GM18498 (cell line): ENCODE measurements around the gene TPX2.

Experiments used
- ATAC-seq: cut with Tn5 transposase; IDR thresholded peaks from one replicate; pipeline ENCODE4 v1.9.1; 2021; ENCODE audit warnings: mild to moderate bottlenecking, moderate library complexity; ENCODE audit not compliant: unreplicated experiment

TPX2 gene

DNA sequence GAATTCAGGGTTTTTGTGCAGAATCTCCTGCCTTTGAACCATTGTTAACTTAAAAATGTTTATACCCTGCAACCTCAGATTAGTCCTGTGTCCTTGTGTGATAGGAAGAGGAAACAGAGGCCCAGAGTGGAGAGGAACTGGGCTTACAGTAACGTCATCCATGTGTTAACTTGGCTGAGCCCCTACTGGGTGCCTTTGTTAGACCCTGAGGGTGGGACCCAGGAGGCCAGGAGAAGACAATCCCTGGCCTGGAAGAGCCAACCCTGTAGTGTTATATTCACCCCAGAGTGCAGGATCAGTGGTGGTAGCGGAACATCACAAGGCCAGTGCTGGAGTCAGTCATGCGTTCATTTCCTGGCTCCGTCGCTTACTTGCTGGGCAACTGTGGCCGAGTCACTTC, 90.6 kb downstream of the TPX2 start:
- ATAC-seq = no peak

DNA sequence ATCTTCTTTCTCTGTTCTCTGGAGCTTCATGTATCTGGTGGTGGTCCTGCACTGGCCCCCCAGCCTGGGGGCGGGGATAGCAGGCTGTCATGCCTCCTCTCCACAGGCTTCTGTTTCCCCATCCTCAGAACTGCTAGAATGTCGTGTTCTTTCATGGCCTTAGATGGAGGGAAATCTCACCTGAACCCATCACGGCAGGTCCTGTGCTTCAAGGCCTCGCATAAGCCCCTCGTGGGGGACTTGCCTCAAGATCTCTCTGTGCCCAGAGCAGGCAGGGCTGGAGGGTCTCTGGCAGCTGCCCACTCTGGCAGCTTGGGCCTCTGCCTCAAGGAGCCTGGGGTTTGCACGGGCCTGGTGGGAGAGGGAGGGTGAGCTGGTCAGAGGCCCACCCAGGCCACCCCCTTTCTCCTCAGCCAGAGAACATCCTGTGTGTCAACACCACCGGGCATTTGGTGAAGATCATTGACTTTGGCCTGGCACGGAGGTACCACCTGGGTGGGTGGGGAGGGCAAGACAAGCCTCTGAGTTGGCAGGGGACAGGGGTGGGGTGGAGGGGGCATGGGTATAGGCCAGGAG, 91.4 kb downstream of the TPX2 start:
- ATAC-seq = no peak

GRCh38 chr20:31831211-31831610, 92.1 kb downstream of the TPX2 start:
- ATAC-seq = no peak

GRCh38 chr20:31831771-31832306, 92.7 kb downstream of the TPX2 start:
- no peak for ATAC-seq

GRCh38 chr20:31833130-31833930, 94.2 kb downstream of the TPX2 start:
- no peak for ATAC-seq

GRCh38 chr20:31833931-31834521, 94.9 kb downstream of the TPX2 start:
- no peak for ATAC-seq

DNA sequence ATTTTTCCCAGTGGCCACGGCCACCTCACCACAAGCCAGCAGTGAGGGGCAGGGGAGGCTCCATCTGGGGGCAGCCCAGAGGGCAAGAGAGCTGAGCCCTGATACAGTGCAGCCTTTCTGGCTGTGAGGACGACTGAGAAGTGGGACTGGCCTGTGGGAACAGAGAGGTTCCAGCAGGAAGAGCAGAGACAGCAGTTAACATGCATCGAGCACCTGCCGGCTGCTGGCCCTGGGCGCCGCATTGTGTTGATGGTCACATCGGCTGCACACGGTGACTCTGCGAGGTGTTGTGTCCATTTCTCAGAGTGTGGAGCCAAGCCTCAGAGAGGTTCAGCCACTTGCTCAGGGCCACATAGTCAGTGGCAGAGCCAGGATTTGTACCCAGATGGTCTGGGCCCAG, 96.5 kb downstream of the TPX2 start:
- ATAC-seq = no peak

DNA sequence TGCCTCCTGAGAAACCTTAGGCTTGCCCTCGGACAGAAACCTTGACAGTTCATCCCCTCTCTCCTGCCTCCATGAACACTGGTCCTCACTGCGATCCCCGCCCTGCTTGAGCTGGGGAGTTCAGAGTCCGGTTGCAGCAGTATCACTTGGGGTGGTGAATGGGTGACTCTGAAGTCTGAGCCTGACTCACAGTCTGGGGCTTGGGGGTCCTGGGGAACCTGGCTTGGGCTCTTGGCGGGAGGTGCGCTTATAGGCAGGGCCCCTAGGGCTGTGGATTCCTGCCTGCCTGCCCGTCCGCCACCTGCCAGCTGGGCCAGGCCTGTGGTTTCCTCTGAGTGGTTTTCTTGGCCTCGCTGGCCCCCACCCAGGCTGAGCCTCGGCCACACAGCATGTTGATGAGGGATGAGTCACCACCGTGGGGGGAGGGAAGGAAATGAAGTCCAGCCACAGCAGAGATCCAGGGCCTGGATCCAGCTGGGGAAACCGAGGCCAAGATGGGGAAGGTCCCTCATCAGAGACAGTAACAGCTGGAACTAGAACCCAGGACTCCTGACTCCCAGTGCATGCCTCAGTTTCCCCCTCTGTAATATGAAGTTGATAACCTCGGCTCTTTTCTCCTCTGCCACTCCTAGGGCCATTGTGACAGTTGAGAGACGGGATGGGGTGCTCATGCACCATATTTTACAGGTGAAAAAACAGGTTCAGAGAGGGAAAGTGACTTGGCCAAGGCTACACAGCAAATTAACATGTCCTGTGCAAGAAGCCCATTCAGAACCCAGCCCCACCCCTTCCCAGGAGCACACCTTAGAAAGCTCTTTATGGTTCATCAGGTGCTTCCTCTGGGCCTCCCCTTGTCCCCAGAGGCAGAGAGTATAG, 97.1 kb downstream of the TPX2 start:
- ATAC-seq = peak; percentile 72

DNA sequence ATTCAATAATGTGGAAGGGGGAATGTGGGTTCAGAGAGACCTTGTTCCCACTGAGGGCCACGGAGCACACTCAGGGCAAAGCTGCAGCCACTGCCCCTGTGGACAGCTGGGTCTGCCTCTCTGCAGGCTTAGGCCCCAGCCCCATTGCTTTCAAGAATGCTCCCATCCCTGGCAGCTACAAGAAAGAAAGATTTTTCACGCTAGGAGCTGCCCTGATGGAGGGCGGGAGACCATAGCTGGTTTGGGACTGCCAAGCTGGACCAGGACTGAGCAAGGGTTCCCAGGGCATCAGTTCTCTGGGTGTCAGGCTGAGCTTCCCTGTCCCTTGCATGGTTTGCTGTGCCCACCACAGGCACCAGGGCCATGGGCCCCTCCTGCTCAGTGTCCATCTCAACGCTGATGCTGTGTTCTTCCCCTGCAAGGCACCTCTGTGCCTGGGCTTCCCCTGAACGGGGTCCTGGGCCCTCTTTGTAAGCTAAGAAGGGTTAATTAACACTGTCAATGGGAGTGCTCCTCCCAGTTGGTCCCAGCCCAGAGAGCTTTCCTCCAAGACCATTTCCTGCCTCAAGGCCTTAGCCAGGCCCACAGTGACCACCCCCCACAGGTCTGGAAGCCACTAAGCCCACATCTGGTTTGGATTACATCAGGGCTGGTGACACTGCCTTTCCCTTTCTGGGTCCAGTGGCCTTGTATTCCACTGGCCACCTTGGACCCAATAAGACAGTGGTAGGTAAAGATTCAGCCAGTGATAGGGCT, 97.9 kb downstream of the TPX2 start:
- ATAC-seq = no peak

GRCh38 chr20:31837896-31838397, 98.9 kb downstream of the TPX2 start:
- ATAC-seq = no peak

- ATAC-seq = no peak
Observed at GRCh38 chr20:31838646-31839292, 99.7 kb downstream of the TPX2 start.

GRCh38 chr20:31839782-31840487, 100.8 kb downstream of the TPX2 start:
- no peak for ATAC-seq

GRCh38 chr20:31840906-31841816, 102.1 kb downstream of the TPX2 start:
- ATAC-seq = no peak

DNA sequence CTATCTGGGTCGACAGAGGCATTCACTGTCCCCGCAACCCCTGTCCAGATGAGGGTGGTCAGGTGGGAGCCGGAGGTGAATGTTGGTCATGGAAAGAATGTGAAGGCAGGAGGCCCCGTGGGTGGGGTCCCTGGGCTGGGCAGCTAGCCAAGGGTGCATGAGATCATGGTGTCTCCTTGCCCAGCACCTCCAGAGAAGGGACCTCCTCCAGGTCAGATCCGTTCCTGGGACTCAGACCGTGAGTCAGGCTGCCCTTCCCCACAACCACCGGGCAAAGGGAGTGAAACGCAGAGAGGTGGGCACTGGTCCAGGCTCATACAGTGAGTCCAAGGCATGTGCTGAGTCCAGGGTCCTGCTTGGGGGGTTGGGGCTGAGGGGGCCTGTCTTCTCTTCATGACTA, 102.8 kb downstream of the TPX2 start:
- ATAC-seq = no peak

DNA sequence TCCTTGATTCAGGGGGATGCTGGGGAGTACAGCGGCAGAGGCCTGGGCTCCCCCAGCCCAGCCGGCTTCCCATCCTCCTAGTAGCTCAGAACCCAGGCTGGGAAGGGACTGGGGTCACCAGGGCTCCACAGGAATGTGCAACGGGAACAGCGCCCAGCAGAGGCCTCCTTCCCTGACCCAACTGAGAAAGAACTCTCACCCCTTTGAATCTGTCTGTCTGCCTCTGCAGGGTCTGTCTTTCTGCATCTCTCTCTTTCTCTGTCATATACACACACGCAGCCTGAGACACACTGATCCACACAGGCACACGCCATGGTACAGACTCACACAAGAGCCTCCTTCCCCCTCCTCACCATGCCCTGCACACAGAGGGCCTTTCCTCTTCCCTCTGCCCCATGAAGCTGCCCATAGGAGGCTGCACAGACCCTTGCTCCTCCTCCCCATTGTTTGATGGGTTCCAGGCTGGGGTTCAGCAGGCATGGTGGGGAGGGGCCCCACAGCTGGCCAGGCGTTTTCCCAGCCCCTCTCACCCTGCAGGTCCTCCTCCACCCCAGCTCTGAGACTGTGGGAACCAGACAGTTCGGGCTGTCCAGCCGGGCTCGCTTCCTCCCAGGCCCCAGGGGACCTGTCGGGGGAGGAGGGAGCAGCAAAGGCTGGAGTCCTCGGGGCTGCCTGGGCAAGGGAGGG, 103.5 kb downstream of the TPX2 start:
- ATAC-seq = no peak

DNA sequence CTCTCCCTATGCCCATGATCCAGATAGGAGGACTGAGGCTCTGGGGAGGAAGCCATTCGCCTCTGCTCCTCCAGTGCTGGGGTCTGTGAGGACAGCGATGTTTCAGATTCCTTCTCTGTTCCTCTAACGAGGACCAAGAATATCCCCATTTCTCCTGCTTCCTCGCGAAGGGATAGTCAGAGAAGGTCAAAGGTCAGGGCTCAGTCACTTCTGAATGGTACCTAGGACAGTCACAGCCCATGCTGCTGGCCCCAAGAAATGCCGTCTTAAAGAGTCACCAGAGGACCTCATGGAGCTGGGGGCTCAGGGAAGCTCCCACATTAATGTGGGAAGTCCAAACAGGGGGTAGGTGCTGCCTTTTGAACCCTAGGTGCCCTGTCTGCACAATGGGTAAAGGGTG, 104.2 kb downstream of the TPX2 start:
- no peak for ATAC-seq

DNA sequence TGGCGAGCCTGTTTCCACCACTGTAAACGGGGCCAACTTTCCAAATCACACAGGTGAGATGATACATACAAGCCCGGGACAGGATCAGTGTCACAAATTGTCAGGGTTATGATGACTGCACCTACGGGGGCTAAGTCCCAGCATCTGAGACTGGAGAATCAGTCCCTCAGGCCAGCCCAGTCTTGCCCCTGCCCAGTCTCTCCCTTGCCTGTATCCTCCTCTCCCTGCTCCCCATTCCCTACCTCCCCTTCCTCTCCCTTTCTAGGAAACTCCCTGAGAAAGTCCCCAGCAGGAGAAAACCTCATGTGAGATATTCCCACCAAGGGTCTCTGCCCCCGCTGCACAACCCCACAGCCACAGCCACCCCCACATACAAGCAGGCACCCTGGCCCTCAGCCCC, 104.8 kb downstream of the TPX2 start:
- no peak for ATAC-seq
